Tibial nerve (tissue), 4 donors: ENCODE data around the gene BCAS3. TPM values are rescaled to one million over a fixed set of nuclear protein-coding genes. Genes with fewer than 3 reads are reported as not detected.

Experiments
- DNase-seq, 2 donors: peaks; one replicate each; pipeline ENCODE4 v3.0.0-alpha.2; 2019; ENCODE audit warnings: low spot score in 2 of 2
- H3K27ac ChIP-seq, 4 donors: fragments of 200-600 bp; sonication (generic) in 3 of 4; one replicate each; pipeline ENCODE4 v1.5.1; 2017 to 2019; ENCODE audit warnings: mild to moderate bottlenecking in 1 of 4
- H3K27me3 ChIP-seq, 2 donors: fragments of 200-600 bp; sonication (generic) in 1 of 2; one replicate each; pipeline versions ENCODE4 v1.5.1 to v1.6.0; 2017 to 2019
- H3K36me3 ChIP-seq, 3 donors: fragments of 200-600 bp; sonication (generic); one replicate each; pipeline ENCODE4 v1.5.1; 2018 to 2019
- H3K4me1 ChIP-seq, 4 donors: fragments of 200-600 bp; sonication (generic) in 3 of 4; one replicate each; pipeline ENCODE4 v1.5.1; 2017 to 2019
- H3K4me3 ChIP-seq, 4 donors: fragments of 200-600 bp; sonication (generic) in 3 of 4; one replicate each; pipeline ENCODE4 v1.5.1; 2017 to 2019; ENCODE audit warnings: mild to moderate bottlenecking in 1 of 4, moderate library complexity in 1 of 4
- H3K9me3 ChIP-seq, 4 donors: fragments of 200-600 bp; sonication (generic) in 3 of 4; one replicate each; pipeline ENCODE4 v1.5.1; 2017 to 2019
- EP300 ChIP-seq, 2 donors: sonication (generic); formaldehyde crosslinking; IDR thresholded peaks; one replicate each; pipeline ENCODE4 v1.6.1; 2017; ENCODE audit warnings: antibody characterized with exemption in 2 of 2, mild to moderate bottlenecking in 1 of 2
- POLR2A ChIP-seq, 2 donors: fragments of 450-650 bp; IDR thresholded peaks; one replicate each; pipeline ENCODE4 v1.6.1; 2017; ENCODE audit warnings: antibody characterized with exemption in 2 of 2, mild to moderate bottlenecking in 2 of 2, moderate library complexity in 2 of 2
- WGBS, 2 donors: methylation state at CpG; one replicate each; pipeline ENCODE4 v1.1.5; 2018; 5-methylcytosine and 5-hydroxymethylcytosine counted together
- total RNA-seq, 4 donors: library from RNA; depleted of rRNA; stranded (reverse); fragments of >200 nt; gene quantifications; one replicate each; pipeline ENCODE4 v1.1.0, GENCODE V29; 2016
- TF ChIP-seq, protein P1 (sequence below), 5 experiments: fragments of 200-600 bp in 3 of 5; fragments of 450-650 bp in 2 of 5; sonication (generic) in 3 of 5; IDR thresholded peaks; one replicate each; pipeline ENCODE4 v1.5.1; 2016 to 2019; ENCODE audit warnings: antibody characterized with exemption in 5 of 5, mild to moderate bottlenecking in 3 of 5, moderate library complexity in 2 of 5

The BCAS3 gene
- total RNA-seq, 4 donors from 2014 or later, result 26.4 to 48.1 (median 44.8) TPM

DNA sequence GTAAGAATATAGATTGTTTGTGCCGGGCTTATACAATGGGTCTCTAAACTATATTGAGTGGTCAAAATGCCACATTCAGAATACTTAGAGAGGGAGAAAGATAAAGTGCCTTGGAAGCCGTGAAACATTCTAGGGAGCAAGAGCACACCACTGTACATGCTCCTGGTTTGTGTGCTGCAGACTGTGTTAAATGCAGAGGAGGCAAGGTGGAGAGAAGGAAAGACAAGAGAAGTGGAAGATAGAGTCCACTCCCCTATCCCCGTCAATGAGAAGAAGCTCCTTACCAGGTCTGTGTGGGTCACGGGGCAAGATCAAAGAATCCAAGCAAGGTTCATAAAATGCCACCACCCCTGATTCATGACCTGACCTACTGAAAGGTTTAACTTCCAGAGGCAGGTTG is 454.9 kb downstream of the BCAS3 start:
- no peak for DNase-seq
- no peak for TF ChIP-seq EP300 (IDR thresholded peaks at IDR 0.05)
- Histone ChIP-seq H3K4me1 (peaks cover 0 to 42% (median 0%) of the 10 kb centered on the region in 4 donors), H3K27ac (peak overlapping the region in 1 of 4 donors; percentile 29), H3K27me3 (no peaks in the 10 kb centered on the region), H3K4me3 (no peak overlapping the region), H3K36me3 (no peaks in the 10 kb centered on the region), H3K9me3 (no peaks in the 10 kb centered on the region)
- WGBS, 2 donors, result 82 to 85% methylated on average over 4 of the region's 4 CpGs

- H3K27ac ChIP-seq, result no peak overlapping the region
- peaks cover 0 to 34% (median 5%) of the 10 kb centered on the region in 4 donors for H3K4me1 ChIP-seq
- H3K4me3 ChIP-seq, result no peak overlapping the region
- H3K36me3 ChIP-seq, result no peaks in the 10 kb centered on the region
- no peaks in the 10 kb centered on the region for H3K27me3 ChIP-seq
- WGBS, 2 donors, result 74 to 84% methylated on average over 1 of the region's 1 CpG
- no peaks in the 10 kb centered on the region for H3K9me3 ChIP-seq
- DNase-seq, result no peak
- TF ChIP-seq POLR2A (IDR thresholded peaks at IDR 0.05) (no peak), EP300 (IDR thresholded peaks at IDR 0.05) (no peak)
- TF ChIP-seq, protein P1, sequence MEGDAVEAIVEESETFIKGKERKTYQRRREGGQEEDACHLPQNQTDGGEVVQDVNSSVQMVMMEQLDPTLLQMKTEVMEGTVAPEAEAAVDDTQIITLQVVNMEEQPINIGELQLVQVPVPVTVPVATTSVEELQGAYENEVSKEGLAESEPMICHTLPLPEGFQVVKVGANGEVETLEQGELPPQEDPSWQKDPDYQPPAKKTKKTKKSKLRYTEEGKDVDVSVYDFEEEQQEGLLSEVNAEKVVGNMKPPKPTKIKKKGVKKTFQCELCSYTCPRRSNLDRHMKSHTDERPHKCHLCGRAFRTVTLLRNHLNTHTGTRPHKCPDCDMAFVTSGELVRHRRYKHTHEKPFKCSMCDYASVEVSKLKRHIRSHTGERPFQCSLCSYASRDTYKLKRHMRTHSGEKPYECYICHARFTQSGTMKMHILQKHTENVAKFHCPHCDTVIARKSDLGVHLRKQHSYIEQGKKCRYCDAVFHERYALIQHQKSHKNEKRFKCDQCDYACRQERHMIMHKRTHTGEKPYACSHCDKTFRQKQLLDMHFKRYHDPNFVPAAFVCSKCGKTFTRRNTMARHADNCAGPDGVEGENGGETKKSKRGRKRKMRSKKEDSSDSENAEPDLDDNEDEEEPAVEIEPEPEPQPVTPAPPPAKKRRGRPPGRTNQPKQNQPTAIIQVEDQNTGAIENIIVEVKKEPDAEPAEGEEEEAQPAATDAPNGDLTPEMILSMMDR (IDR thresholded peaks at IDR 0.05), result no peak
Observed at GRCh38 chr17:61133853-61134252, 456.2 kb downstream of the BCAS3 start.

DNA sequence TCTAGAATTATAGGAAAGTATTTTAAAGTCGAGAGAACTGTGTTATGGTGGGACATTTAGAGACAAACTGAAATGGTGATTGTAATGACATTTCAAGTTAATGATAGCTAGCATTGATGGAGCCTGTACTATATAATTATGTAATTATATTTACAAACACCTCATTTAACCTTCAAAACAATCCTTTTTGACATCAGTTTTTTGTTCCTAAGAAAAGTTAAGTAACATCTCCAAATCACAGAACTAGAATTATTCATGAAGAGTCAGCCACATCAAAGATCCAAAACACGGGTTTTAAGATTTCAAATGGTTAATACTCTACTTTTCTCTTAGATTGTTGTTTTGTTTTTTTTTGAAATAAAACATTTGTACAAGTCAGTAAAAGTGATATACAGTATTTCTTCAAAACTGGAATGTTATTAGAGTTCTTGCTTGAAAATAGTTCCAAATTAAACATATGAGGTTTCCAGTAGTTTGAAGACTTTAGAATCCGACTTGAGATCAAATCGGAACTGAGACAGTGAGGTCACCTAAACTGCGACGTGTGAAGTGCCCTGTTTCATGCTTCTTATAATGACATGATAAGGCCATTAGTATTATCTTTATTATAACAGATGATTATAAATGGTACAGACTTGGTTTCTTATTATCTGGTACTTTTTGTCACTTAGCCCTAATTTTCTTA is 457.0 kb downstream of the BCAS3 start:
- TF ChIP-seq, protein P1 (IDR thresholded peaks at IDR 0.05), result no peak
- no peak for TF ChIP-seq EP300 (IDR thresholded peaks at IDR 0.05)
- TF ChIP-seq POLR2A (IDR thresholded peaks at IDR 0.05), result no peak
- DNase-seq, result no peak
- Histone ChIP-seq H3K4me3 (no peak overlapping the region), H3K27ac (no peak overlapping the region), H3K4me1 (peaks cover 0 to 27% (median 12%) of the 10 kb centered on the region in 4 donors), H3K9me3 (no peaks in the 10 kb centered on the region), H3K36me3 (no peaks in the 10 kb centered on the region), H3K27me3 (no peaks in the 10 kb centered on the region)
- 66 to 76% methylated on average over 6 of the region's 6 CpGs for WGBS, 2 donors

DNA sequence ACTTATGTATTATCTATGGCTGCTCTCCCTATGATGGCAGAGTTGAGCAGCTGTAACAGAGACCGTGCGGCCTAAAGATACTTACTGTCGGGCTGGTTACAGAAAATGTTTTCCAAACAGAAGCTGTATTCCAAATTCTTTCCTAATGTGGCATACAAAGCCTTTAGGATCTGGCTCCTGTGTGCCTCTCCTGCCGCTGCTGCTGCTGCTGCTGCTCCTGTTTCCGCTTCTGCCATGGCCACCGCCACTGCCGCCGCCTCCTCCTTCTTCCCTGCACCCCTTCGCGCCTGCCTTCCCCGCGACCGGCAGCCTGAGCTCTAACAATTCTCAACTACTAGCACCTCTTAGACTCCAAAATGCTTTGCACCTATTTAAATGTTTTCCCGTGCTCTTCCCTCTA is 458.1 kb downstream of the BCAS3 start:
- H3K4me3 ChIP-seq, result peak overlapping the region; percentile 1 to 21 (median 8)
- H3K27ac ChIP-seq, result peak overlapping the region in 1 of 4 donors; percentile 35
- no peaks in the 10 kb centered on the region for H3K9me3 ChIP-seq
- DNase-seq, result no peak
- TF ChIP-seq, protein P1 (IDR thresholded peaks at IDR 0.05), result no peak
- TF ChIP-seq EP300 (IDR thresholded peaks at IDR 0.05), result no peak
- TF ChIP-seq POLR2A (IDR thresholded peaks at IDR 0.05), result no peak
- H3K27me3 ChIP-seq, result no peaks in the 10 kb centered on the region
- H3K36me3 ChIP-seq, result no peaks in the 10 kb centered on the region
- WGBS, 2 donors, result 59 to 77% methylated on average over 14 of the region's 14 CpGs
- peaks cover 0 to 23% (median 12%) of the 10 kb centered on the region in 4 donors for H3K4me1 ChIP-seq

- TF ChIP-seq POLR2A (IDR thresholded peaks at IDR 0.05), result no peak
- TF ChIP-seq, protein P1 (IDR thresholded peaks at IDR 0.05), result no peak
- no peak for TF ChIP-seq EP300 (IDR thresholded peaks at IDR 0.05)
- Histone ChIP-seq H3K4me3 (no peak overlapping the region), H3K27me3 (no peaks in the 10 kb centered on the region), H3K9me3 (no peaks in the 10 kb centered on the region), H3K4me1 (peaks cover 0 to 20% (median 12%) of the 10 kb centered on the region in 4 donors), H3K27ac (no peak overlapping the region), H3K36me3 (no peaks in the 10 kb centered on the region)
- no peak for DNase-seq
- WGBS, 2 donors, result 89 to 92% methylated on average over 7 of the region's 7 CpGs
Observed at GRCh38 chr17:61136296-61136695, 458.6 kb downstream of the BCAS3 start.
